Renal cortical epithelial cell (primary cell): ENCODE measurements around the gene VASN. TPM values are rescaled to one million over a fixed set of nuclear protein-coding genes. Genes with fewer than 3 reads are reported as not detected.

Source experiments
- DNase-seq: peaks from one replicate; pipeline ENCODE4 v3.0.0-alpha.2; 2011; ENCODE audit warnings: low read depth
- total RNA-seq: library from RNA; depleted of rRNA; stranded (reverse); fragments of >200 nt; gene quantifications from 2 replicates; pipeline ENCODE4 v1.2.3, GENCODE V29; 2014

Gene VASN
- total RNA-seq, 1 donor from 2014 or later, result 47.0 TPM

DNA sequence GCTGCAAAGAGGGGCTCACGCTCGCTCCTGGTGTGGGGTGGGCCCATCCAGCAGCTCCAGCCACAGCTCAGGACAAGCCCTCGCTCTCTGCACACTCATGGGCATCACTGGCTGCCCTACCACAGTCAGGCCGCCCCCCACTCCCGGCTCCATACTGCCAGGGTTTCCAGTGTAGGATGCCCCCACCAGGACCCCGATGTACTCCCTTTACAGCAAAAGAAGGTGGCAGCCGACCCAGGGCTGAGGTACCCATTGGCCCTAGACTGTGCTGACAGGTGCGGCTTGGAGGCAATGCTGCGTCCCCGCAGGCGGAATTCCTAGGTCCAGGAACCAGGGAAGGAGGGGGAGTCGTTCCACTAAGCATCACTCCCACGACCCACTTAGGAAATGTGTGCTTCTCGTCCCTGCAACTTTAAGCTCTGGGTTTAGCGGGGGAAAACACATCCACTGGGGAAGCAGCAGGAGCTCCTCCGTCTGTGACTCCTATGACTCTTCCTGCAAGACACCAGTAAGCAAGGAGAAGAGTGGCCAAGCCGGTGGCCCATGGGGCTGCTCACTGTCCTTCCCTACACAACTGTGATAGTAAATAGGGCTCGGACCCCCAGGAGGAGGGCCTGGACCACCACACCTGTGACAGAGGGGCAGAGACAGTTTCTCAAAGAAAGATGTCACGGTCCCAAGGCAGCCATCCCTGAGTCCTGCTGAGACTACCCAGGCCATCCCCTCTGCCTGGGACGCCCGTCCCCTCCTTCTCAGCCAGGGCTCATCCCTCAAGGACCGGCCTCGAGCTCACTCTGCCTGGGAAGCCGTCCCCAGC lies 31.7 kb downstream of the VASN start:
- DNase-seq, result no peak

- DNase-seq, result no peak
Observed at GRCh38 chr16:4404247-4404966, 32.8 kb downstream of the VASN start.

DNA sequence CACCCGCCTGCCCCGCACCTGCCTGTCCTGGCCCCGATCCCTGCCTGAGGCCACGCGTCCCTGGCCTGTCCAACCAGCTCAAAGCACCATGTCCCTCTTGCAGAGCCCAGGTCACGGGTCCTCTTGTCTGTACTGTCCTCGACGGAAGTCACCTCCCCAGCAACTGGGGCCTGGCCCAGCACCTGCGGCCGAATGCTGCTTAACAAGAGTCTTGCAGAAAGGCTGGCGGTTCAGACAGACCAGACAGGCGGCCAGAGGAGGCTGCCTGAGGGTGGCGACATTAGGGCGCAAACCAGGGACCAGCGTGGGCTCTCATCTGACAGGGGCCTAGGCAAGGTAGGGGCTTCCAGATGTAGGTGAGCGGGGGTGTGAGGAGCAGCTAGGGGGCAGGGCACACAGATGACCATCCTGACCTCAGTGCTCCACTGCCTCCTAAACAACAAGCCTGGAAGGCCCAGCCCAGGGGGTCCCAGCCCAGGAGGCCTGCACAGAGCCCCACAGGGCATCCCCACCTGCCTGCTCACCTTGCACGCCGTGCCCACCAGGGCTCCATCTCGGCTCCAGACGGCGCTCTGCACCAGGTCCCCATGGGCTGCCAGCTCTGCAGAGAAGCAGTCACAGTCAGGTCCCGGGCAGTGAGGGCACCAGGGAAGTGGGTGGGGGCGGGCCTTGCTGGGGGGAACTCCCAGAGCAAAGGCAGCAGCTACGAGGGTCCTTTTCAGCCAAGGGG lies 33.5 kb downstream of the VASN start:
- DNase-seq, result no peak

GRCh38 chr16:4407543-4408322 lies 36.1 kb downstream of the VASN start:
- no peak for DNase-seq

- DNase-seq, result no peak
Observed at GRCh38 chr16:4408323-4408690, 36.7 kb downstream of the VASN start.

DNA sequence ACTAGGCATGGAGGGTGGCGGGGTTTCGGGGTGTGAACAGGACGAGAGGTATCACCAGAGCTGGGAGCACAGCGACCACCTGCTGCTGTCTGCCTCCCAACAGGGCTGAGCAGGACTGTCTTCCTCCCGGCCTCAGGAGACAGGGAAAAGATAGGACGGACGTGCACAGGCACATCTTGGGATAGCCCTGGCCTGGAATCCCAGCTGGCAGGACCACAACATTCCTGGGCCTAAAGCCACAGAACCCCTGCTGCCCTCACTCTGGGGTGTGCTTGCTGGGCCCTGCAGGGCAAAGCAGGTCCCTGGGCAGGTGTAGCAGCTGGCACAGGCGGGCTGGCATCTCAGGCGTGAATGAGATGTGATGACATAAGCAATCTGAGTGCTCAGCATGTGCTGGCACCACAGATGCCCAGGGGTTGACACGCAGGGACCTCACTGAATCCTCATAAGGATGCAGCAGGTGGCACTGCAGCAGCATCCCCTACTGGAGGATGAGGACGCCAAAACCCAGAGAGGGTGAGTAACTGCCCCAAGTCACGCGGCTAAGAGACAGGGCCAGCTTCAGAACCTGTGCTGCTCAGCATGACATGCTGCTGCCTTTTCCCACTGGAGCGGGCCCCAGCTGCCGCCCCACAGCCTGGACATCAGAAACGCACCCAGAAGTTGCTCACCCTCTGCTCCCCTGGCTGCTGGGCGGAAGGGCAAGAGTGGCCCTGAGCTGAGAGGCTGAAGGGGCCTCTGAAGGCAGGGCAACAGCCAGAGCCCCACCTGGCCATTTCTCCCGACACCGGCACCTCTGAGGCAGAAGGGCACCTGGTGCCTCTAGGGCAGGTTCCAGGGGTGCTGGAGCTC lies 37.7 kb downstream of the VASN start:
- DNase-seq, result no peak

DNA sequence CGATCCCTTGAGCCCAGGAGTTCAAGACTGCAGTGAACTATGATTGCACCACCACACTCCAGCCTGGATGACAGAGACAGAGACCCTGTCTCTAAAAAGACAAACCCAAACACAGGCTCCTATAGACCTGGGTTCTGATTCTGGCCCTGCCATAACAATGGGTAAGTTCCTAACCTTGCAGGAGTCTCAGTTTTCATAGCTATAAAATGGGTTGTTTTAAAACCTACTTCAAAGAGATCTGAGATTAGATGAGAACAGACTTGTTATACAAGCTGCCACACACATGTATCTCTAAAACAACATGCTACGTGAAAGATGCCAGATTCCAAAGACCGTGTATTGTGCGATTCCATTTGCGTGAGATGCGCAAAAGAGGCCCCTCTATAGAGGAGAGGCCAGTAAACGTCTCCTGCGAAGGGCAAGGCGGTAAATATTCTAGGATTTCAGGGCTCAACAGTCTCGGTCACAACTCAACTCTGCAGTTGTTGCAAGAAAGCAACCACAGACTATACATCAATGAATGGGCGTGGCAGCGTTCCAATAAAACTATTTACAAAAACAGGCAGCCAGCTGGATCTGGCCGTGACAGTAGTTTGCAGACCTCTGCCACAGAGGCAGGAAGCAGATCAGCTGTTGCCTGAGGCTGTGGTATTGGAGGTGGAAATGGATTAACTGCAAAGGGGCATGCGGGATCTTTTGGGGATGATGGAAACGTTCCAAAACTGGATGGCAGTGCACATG lies 38.9 kb downstream of the VASN start:
- peak; percentile 60 for DNase-seq

DNA sequence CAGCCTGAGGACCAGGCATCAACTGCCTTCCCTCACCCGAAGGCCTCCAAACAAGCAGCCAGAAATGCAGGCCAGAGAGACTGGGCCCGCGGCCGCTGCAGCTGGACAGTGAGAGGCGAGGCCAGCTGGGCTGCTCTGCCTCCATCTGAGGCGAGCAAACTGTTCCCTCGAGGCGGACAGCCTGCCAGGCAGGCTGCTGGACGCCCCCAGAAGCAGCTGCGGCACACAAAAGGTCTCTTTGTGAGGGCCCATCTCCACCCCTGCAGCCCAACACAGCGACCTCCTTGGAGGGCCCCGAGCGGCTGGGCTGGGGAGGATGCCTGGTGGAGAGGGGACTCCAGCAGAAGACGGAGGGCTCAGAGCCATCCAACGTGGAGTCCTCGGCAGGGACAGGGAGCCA lies 40.0 kb downstream of the VASN start:
- no peak for DNase-seq

DNA sequence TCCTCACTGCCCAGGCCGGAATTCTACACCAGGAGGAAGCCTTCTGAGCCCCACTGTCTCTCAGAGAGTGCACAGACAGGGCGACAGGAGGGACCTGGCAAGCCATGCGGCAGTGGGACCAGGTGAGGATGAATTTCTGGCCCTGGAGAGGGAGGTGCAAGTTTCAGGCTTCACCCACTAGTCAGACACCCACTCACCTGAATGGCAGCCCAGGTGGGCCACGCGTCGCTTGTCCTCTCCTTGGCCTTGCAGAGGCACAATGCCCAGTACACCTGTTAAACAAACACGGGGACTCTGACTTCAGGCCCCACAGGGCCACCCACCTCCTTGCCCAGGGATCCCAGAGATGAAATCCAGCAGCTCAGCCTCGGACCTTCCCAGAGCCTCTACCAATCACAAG lies 40.5 kb downstream of the VASN start:
- no peak for DNase-seq

DNA sequence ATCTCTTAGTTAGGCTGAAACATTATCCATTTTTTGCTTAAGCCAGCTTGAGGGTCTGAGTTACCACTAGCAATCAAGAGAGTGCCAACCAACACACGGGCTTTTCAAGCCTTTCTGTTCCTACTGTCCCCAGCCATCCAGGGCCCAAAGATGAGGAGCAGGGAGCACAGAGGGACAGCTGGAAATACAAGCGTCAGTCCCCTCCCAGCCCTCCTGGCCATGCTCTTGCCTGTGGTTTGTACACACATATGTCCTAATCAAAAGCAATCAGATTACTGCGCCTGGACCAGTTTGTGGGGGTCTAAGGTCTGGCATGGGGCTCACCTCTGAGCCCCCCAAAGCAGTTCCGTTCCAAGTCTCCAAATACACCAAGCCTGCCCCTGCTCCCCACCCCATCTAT lies 41.2 kb downstream of the VASN start:
- no peak for DNase-seq

- no peak for DNase-seq
Observed at GRCh38 chr16:4414187-4414917, 42.7 kb downstream of the VASN start.

- DNase-seq, result no peak
Observed at GRCh38 chr16:4415538-4416199, 44.0 kb downstream of the VASN start.

- peak; percentile 62 for DNase-seq
Observed at GRCh38 chr16:4416200-4417032, 44.8 kb downstream of the VASN start, which contains the start of gene CORO7. Gene CORO7, minus strand, starts transcription at chr16:4416596. Its CDS starts 78 bp downstream, at chr16:4416518.

DNA sequence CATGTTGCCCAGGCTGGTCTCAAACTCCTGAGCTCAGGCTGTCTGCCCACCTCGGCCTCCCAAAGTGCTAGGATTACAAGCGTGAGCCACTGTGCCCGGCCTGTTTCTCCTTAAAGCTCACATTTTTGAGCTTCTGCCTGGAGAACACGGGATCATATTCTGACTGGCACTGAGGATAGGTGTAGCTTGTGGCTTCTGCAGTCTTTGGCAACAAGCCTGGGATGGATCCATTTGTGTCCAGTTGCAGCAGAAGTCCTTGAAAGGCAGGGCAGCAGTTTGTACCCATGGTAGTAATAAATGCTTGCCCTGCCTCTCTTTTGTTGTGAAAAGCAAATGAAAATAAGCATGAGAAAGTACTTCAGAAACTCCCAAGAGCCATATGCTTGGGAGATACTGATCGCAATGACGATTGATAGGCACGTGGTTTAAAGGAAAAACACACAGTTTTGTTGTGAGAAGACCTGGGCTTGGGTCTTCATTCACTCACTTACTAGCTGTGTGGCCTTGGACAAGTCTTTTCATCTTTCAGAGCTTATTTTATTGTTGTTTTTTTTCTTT lies 47.8 kb downstream of the VASN start:
- DNase-seq, result no peak

DNA sequence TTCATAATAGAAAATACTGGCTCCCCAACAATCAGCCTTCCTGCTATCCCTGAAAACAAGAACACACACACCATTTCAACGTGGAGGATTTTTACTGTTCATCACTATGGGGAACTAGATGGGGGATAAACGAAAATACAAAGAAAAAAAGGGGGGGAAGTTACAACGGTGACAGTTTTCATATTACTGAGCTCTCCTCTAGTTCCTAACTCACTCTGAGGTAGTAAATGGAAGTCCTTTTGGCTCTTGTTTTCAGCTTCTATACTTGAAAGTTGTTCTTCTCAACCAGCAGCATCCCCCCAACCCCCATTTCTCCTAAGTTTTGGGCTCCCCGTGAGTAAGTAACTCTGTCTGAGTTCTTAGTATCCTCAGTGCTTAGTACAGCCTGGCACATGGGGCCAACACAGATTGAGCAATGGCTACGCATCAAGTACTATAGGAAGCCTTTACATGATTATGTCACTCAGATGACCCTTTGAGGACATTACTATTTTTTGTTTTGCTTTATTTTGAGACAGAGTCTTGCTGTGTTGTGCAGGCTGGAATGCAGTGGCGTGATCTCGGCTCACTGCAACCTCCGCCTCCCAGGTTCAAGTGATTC lies 49.0 kb downstream of the VASN start:
- DNase-seq, result no peak

- peak; percentile 90 for DNase-seq
Observed at GRCh38 chr16:4425378-4426020, 53.9 kb downstream of the VASN start, which contains the start of gene DNAJA3. Gene DNAJA3, plus strand, starts transcription at chr16:4425868. Its CDS starts 14 bp downstream, at chr16:4425882.
